SK-N-DZ (cell line): ENCODE data around the gene KDM4B.

Experiments
- DNase-seq: peaks from one replicate; pipeline ENCODE4 v3.0.0-alpha.2; 2015; ENCODE audit warnings: low spot score

Gene KDM4B

GRCh38 chr19:5012688-5013457 lies 44.0 kb downstream of the KDM4B start:
- no peak for DNase-seq

DNA sequence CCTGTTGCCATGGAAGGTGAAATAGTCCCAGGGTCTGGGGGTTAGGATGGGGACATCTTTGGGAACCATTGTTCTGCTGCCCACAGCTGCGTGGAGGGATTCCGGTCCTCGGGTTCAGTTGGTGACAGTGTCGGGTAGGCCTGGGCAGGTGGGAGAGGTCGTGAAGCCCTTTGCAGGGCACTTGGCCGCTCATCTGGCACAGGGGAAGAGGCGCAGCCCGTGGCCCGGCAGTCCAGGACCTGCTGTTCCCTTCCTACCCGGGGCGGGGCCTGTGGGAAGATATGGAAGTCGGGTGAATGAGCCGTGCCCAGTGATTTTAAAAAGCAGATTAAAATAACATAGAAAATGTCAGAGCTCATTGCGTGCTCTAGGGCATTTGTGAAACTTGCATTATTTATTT lies 44.8 kb downstream of the KDM4B start:
- DNase-seq: no peak

DNA sequence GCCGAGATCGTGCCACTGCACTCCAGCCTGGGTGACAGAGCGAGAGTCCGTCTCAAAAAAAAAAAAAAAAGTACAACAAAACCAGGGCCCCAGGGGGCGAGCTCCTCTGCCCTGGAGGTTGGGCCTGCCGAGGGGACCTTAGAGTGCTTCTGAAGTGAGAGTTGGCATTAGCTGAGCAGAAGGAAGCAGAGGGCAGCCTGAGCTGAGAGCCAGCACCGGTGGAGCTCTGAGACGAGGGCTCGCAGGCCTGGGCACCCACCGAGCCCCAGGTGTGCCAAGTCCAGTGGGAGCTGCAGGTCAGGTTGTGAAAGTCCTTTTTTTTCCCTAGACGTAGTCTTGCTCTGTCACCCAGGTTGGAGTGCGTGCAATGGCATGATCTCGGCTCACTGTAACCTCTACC lies 46.0 kb downstream of the KDM4B start:
- no peak for DNase-seq

DNA sequence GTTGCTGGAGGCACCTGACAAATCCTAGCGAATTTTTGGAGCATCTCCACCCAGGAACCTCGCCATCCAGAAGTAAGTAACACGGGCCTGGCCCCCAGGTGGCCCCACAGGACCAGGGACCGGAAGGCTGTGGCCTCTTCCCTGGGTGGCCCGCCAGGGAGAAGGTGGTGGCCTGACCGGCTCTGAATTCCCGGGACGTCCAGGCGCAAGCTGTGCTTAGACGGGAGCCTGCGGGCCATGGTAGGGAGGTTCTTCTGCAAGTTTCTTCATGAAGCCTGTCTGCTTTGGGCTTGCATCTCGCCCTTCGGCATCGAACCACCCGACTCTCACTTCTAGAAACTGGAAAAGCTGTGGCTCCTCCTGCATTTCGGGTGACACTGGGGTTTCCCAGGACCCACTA lies 47.4 kb downstream of the KDM4B start:
- DNase-seq: no peak

DNA sequence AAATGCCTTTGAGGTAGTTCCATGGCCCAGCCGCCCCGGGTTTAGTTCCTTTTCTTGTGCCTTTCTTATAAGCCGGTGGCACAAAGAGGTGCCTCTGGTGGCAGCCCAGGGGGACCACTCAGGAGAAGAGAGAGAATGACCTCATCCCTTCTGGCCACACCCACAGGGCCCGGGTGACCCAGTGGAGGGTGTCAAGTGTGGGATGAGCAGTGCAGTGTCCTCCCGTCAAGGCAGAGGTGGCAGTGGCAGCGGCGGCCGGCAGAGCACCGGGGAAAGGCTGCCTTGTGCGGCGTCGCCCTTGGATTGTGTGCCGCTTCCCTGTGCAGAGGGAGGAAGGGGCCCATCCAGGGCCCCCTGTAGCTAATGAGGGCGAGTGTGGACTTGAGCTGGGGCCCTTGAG lies 47.9 kb downstream of the KDM4B start:
- no peak for DNase-seq

DNA sequence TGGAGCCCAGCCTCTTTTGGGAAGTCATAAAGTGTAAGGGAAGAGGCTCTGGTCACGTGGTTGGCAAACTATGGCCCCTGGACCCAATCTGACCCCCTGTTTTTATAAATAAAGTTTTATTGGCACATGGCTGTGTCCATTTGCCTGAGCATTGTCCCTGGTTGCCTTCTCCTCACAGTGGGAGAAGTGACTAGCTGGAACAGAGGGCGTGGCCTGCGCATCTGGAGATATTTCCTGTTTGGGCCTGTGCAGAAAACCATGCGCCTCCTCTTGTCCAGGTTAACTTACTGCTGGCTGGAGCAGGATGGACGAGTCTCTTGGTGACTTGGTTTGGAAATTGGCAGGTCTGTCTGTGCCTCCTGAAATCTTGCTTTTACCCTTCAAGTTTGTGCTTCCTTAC lies 48.3 kb downstream of the KDM4B start:
- no peak for DNase-seq

DNA sequence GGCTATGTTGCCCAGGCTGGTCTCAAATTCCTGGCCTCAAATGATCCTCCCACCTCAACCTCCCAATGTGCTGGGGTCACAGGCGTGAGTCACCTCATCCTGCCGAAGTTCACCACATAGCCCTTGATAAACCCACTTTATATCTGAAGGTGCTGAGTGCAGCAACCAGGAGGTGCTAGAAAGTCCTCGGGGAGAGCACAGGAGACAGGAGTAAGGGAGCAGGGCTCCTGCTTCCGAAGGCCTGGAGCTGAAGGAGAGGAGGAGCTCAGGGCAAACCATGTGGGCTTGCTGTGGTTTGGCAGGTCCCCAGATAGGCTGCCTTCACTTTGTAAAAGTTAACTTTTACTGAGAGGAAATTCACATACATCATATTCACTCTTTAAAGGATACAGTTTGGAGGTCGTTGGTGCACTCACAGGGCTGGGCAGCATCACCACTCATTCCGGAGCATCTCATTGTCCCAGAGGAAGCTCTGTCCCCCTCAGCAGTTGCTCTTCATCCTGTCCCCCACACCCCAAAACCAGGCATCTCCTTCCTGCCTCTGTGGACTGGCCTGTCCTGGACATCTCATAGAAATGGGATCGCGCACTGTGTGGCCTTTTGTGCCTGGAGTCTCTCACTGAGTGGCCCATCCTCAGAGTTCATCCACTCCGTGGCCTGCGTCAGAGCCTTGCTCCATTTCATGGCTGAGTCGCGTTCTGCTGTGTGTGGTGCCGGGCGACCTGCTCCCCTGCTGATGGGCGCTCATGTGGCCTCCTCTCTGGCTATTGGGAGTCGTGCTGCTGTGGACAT lies 49.5 kb downstream of the KDM4B start:
- no peak for DNase-seq

DNA sequence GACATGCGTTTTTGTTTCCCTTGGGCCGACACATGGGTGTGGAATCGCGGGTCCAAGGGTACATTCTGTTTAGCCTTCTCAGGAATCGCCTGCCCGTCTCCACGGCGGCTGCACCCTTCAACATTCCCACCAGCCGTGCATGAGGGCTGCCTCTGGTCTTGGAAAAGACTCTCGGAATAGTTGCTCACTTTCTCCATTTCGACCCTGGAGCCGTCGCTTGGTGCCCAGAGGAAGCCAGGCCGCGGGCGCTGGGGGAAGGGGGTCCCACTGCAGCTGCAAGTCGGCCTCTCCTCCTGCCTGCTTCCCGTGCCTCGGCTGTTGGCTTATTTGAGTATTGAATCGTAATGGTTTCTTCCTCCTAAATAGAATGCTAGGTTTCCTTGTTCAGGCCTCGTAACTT lies 51.5 kb downstream of the KDM4B start:
- DNase-seq: no peak

GRCh38 chr19:5021046-5021445 lies 52.1 kb downstream of the KDM4B start:
- no peak for DNase-seq

- no peak for DNase-seq
These were observed 53.4 kb downstream of the KDM4B start for GRCh38 chr19:5022066-5022860.

DNA sequence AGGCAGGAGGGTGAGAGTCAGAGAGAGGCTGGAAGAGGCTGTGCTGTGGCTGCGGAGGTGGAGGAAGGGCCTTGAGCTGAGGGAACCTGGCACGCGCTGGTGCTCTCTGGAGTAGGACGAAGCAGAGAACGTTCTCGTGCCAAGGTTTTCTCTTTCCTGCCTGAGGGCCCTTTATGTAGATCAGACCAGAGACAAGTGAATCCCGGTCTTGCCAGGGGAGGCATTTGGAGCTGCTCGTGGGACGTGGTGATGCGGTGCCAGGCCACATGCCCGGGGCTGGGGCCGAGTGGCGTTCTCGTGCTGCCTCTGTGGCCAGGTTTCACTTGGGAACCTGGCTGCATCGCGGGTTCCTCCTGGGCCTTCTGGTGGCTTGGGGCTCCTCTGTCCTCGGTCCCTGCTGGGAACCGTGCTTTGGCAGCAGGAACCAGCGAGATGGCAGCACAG lies 54.2 kb downstream of the KDM4B start:
- DNase-seq: no peak

- DNase-seq: no peak
These were observed 55.4 kb downstream of the KDM4B start for GRCh38 chr19:5024282-5024681.

- DNase-seq: no peak
These were observed 56.1 kb downstream of the KDM4B start for GRCh38 chr19:5025027-5025426.

DNA sequence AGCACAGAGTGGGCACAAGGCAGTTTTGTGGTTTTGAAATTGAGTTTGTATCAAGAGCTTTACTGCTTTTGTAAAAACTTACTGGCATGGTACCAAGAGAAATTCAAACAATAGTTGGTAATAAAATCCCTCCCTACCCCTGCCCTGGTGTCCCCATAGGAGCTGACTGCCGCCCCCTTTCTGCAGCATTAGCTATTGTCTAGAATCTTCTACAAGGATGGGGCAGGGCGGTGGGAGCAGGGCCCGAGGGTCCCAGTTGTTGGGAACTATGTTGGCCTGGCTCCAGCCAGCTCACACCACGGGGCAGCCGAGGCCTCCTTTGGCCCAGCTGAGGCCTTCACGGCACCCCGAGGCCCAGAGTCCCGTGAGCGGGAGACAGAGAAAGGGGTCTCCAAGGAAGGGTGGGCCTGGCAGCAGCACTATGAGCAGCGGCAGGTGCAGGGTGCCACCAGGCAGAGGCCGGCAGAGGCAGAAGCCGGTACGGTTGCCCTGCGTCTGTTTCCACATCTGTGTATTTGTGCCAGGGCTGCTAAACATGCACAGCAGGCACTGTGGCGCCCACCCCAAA lies 57.9 kb downstream of the KDM4B start:
- no peak for DNase-seq

- DNase-seq: no peak
These were observed 59.4 kb downstream of the KDM4B start for GRCh38 chr19:5028229-5028886.

DNA sequence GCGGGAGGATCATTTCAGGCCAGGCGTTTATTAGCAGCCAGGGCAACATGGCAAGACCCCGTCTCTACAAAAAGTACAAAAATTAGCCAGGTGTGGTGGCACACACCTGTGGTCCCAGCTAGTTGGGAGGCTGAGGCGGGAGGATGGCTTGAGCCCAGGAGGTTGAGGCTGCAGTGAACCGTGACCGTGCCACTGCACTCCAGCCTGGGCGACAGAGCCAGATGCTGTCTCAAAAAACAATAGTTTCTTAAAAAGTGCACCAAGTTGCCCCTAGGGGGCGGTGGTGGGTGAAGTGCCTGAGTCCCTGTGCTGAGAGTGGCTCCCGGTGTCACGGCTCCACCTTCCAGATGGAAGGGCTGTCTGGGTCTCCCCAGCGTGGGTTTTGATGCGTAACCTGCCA lies 60.7 kb downstream of the KDM4B start:
- peak; percentile 80 for DNase-seq

GRCh38 chr19:5030136-5030820 lies 61.4 kb downstream of the KDM4B start:
- DNase-seq: no peak

- DNase-seq: no peak
These were observed 61.9 kb downstream of the KDM4B start for GRCh38 chr19:5030822-5031221.

DNA sequence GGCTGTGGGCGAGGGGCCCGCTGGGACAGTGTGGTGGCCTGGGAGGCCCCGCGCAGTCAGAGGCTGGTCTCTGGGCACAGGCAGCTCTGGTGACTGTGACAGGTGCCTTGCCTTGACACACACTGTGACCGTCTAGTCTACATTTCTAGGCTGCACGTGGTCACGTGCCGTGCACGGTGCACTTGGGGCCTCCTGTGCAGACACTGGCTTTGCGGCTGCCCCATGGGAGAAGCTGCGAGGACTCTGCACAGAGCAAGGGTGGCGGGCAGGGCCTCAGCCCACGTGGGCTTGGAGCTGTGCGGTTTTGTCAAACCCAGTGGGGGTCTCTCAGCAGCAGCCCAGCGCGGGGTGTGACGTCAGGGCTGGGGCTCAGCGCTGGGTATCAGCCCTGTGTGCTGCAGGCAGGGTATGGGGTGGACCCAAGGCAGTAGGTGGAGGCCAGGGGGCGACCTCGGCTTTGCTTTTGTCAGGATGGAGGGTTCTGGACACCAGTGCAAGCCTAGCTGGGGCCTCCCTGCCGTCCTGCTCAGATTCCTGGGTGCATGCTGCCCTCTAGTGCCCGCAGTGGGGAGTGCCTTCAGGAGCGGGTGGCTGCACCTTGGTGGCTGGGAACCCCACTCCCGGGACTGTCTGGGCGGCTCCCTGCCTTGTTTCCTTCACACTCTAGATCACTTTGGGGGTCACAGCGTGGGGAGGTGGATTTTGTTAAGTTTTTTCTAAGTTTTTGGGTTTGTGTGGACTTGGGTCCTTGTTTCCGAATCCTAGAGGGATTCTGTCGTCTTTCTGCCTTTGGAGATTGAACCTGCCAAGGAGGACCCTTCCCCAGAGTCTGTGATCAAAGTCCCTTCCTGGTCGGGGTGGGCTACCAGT lies 62.6 kb downstream of the KDM4B start:
- DNase-seq: peak; percentile 83
